ENCODE measurements around the gene TEX29.

Gene TEX29

DNA sequence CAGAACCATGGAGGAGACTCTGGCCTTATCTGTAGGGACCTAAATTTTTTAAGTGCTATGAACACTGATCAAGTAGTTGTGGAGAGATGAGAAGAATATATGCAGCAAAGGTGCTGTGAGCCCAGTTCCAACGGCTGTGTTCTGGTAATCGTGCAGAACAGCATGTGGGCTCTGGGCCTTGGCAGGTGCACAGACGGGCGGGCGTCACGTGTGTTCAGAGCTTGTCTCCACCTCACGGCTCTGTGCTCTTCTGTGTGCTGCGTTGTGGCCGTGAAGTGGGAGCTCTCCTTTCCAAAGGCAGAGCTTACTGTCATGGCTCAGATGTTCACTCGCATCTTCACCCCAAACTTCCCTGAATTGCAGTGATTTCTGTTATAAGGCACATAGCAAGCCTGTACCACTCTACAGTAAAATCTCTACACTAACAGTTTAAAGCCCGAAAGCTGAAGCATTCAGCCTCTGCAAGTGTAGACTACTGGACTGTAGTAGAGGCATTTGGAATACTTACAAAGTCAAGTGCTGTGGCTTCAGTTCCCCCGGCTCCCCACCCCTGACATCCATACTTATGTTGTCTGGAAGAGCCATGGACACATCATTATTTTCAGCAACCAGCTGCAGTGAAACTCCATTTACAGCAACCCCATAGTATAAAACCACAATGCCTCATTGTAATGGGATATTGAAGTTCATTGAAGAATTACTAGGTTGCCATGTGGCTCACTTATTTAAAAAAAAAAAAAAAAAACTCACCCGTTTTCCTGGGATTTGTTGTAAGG lies 27.5 kb upstream of the TEX29 start:
- FAIRE-seq = no peak

GRCh38 chr13:111295886-111296285 lies 24.6 kb upstream of the TEX29 start:
- no peak for FAIRE-seq

- FAIRE-seq = no peak
These were observed 24.0 kb upstream of the TEX29 start for GRCh38 chr13:111296417-111296816.

GRCh38 chr13:111298214-111298975 lies 22.0 kb upstream of the TEX29 start:
- no peak for FAIRE-seq

DNA sequence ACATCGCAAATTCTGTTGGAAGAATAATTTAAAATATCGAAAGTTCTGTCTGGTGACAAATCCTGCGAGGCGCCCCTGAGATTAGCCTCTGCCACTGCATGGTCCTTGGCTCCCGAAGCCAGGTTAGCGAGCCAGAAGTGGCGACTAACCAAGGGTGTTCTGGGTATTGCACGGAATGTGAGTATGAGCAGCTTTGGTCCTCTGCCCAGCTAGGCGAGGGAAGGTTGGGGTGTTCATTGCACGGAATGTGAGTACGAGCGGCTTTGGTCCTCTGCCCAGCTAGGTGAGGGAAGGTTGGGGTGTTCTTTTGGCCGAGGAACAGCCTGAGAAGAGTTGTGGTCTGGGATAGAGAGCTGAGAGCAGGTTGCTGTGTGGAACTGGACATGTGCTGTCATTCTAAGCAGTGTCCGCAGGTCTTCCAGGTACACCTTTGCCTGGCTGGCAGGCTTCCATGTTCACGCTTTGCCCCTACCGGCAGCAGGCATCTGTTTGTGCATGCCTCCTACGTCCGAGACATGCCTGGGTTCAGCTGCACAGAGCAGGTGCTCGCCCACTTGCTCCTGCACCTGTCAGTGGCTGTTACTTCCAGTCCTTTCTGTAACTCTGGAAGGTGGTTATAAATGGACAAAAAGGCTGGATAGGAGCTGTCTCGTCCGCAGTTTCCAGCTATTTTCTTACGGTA lies 18.3 kb upstream of the TEX29 start:
- no peak for FAIRE-seq

DNA sequence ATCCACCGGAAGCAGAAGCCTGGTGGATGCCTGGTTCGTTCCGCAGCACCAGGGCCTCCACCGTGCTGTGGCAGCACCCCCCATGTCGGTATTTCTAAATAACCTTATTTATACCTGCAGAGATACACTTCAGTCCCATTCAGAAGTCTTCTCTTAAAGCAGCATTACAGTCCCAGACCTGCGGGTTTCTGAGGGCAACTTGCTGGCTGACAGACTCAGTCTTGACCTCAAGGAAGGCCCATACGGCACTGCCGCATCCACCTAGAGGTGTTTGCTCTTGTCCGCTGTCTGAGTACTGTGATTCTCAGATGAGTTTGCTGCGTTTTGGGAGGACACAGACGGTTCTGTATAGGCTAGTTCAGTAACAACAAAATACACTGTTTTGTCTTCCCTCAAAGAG lies 16.9 kb upstream of the TEX29 start:
- no peak for FAIRE-seq

DNA sequence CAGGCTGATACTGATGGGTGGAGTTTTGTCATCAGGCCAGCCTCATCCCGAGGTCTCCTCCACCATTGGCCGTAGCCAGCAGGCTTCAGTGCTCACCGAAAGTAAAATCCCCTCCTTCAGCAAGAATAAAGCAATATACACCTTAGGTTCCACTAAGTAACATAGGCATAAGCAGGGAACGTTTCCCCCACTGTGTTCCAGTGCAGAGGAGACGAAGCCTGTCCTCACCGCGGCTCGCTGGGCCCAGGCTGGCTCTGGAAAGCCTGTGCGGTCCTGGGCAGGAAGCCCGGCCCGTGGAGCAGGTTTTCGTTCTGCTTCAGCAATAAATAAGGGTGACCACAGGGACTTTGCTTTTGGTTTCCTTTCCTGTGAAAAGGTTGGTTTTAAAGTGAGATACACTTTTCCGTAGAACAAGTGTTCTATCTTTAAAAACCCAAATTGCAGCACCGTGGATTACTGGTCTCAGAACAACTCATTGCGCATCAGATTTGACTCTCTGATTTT lies 16.3 kb upstream of the TEX29 start:
- no peak for FAIRE-seq

GRCh38 chr13:111304603-111305289 lies 15.7 kb upstream of the TEX29 start:
- FAIRE-seq = no peak

DNA sequence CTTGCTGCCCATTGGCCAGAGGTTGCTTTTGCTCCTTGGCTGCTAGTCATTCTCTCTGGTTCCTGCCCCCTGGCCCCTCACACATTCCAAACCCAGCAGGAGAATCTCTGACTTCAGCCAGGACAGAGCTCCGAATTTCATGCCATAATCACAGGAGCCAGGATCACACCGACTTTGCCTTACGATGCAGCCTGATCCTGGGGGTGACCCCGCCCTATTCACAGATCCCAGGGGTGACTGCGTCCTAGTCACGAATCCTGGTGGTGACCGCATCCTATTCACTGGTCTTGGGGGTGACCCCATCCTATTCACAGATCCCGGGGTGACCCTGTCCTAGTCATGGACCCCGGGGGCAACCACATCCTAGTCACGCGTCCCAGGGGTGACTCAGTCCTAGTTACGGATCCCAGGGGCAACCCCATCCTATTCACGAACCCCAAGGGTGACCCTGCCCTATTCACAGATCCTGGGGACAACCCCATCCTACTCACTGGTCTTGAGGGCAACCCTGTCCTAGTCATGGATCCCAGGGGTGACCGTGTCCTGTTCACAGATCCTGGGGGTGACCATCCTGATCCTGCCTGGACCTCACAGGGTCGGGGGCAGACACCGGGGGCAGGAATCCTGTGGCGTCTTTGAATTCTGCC lies 7.4 kb upstream of the TEX29 start:
- no peak for FAIRE-seq

DNA sequence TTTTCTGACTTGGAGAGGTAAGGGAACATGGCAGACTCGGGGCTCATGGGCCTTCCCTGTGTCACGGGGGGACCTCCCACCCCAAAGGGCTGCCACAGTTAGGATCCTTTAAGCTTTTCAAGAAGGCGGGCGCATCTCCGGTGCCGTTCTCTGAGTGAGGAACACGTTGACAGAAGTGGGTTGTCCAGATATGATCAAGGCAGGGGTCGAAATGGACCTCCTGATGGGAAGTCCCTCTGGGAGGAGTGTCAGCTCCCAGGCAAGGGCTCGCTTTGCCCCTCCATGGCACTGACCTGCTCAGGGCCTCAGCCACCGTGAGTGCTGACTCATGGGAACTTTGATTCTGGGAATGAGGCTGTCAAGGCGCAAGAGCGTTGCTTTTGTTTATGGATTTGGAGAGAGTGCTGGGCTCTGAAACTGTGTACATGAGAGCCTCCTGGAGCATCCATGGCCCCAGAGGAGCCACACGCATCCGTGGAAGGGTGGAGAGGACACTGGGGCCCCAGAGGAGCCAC lies 6.5 kb upstream of the TEX29 start:
- no peak for FAIRE-seq

- no peak for FAIRE-seq
These were observed 5.6 kb upstream of the TEX29 start for GRCh38 chr13:111314852-111315251.

- no peak for FAIRE-seq
These were observed 5.0 kb upstream of the TEX29 start for GRCh38 chr13:111315347-111315995.

DNA sequence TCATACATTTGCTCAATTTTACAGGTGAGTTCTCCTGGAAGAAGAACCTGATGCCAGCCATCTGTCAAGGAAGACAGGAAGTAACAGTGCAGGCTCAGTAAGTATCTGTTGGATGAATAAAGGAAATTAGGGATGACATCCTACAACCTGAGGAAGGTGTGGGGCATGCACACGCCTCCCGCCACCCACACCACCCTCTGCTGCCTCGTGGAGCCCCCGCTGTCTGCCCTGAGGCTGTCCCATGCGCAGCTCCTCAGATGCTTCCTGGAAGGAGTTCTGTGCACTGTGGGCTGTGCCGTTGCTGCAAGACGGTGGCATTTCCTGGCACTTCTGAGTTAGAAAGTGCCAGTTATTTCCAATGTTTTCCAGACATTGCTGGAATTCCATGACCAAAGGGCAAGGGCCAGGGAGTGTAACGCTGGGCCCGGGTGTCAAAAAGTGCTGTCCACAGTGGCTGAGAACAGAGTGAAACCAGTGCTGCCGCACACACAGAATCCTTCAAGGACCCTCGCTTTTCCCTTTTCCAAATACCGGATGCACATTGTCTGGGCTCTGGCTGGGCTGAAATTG lies 4.2 kb upstream of the TEX29 start:
- FAIRE-seq = no peak

DNA sequence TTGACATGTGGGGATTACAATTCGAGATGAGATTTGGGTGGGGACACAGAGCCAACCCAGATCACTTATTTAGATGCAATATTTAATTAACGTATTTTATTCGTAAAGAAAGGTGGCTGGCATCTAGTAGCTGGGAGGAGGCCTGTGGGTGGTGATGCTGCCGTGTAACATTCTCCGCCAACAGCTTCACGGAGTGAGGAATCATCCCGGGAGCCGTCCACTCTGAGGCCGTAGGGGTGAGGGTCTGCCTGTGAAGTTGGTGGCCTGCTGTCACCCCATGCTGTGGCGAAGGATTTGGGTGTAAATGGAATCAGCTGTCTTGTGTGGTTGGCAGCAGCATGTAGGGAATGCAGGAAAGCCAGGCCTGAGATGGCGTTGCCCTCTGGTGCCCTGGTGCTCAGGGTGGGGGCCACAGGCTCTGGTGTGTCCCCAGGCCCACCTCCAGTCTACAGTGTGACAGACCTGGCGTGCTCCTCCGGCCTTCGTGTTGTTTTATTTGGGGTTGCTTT lies 3.3 kb upstream of the TEX29 start:
- FAIRE-seq = no peak

- FAIRE-seq = no peak
These were observed 2.7 kb upstream of the TEX29 start for GRCh38 chr13:111317571-111318345.

DNA sequence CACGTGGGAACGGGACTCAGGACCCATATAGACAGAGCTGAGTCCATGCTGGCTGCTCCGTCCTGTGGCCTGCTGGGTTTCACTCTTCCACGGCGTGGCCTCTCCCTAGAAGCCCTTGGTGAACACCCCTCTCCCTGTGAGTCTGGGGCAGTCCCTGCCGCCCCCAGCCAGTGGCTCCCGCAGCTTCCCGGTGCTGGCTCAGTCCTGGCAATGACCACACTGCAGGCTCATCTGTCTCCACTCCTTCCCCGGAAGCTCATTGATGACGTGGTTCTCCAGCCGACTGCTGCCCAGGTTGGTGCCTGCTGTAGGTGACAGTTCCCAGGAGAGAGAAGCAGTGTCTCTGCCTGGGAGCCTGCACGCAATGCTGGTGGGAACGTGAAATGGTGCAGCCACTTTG lies 2.1 kb upstream of the TEX29 start:
- no peak for FAIRE-seq

- FAIRE-seq = no peak
These were observed 921 bp upstream of the TEX29 start for GRCh38 chr13:111319521-111319920.

DNA sequence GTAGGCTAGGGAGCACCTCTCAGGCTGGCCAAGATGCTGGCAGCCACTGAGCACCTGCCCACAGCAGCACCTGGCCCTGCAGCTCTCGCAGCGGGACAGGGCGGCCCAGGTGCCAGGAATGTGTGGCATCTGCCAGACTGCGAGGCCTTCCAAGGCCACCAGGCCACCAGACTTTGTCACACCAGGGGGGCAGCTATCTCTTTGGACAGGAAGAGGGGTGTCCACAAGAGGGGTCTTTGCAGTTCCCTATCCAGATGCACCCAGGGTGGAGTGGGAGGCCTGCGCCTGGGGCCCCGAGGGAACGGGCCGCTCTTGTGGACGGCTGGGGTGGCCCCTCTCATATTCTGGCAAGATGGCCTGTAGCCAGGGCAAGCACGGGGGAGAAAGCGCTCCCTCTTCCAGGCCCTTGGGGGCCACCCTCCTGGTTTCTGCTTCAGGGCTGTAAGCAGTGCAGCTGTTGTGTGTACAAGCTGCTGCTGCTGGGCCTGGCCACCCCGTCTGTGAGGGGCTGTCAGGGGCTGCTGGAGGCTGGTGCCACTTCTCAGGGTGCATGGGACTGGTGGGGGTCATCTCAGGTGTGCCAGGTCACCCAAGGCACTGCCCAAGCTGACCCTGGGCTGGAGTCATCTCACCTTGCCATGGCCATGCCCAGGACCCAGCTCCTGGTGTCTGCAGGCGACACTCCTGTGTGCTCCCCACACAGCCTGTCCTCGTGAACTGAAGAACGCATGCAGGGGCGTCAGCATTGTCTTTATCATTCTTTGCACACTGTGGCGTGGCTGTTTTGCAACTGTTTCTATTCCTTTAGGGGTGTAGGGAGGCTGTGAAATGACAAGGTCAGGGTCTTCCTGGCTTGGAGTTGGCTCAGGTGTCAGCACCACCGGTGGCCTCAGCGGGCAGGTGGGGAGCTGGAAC lies 1.8 kb downstream of the TEX29 start:
- no peak for FAIRE-seq

GRCh38 chr13:111322916-111323331 lies 2.5 kb downstream of the TEX29 start:
- no peak for FAIRE-seq
